ENCODE measurements around the gene KIF9.

DNA sequence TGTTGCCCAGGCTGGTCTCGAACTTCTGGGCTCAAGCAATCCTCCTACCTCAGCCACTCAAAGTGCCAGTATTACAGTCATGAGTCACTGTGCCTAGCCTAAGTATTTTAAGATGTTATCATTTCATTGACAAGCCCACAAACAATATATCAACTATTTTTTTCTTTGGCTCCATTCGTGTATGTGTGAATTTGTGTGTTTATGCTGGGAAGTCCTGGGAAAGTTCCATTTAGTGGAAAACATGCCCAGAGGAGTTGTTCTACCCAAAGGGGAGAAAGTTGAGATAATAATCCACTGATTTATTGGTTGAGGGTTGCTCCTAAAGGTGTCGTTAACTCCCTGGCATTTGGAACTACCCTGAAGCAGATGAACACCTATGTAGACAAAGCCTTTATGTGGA is 58.8 kb downstream of the KIF9 start:
- TF ChIP-seq, protein P1, sequence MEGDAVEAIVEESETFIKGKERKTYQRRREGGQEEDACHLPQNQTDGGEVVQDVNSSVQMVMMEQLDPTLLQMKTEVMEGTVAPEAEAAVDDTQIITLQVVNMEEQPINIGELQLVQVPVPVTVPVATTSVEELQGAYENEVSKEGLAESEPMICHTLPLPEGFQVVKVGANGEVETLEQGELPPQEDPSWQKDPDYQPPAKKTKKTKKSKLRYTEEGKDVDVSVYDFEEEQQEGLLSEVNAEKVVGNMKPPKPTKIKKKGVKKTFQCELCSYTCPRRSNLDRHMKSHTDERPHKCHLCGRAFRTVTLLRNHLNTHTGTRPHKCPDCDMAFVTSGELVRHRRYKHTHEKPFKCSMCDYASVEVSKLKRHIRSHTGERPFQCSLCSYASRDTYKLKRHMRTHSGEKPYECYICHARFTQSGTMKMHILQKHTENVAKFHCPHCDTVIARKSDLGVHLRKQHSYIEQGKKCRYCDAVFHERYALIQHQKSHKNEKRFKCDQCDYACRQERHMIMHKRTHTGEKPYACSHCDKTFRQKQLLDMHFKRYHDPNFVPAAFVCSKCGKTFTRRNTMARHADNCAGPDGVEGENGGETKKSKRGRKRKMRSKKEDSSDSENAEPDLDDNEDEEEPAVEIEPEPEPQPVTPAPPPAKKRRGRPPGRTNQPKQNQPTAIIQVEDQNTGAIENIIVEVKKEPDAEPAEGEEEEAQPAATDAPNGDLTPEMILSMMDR (IDR thresholded peaks at IDR 0.05 in 4 of 5, conservative IDR thresholded peaks at IDR 0.05 in 1 of 5) = no peak
- no peak for TF ChIP-seq POLR2A (IDR thresholded peaks at IDR 0.05)
